Stomach smooth muscle (tissue), 2 donors: ENCODE data around the gene ZBTB20.

ENCODE experiments used
- H3K27ac ChIP-seq: one replicate; pipeline ENCODE4 v1.7.0; 2013; ENCODE audit warnings: mild to moderate bottlenecking, low read length, inconsistent platforms
- H3K27me3 ChIP-seq, 2 donors: one replicate each; pipeline ENCODE4 v1.7.0; 2013; ENCODE audit warnings: low read length in 2 of 2; ENCODE audit not compliant: insufficient read depth in 2 of 2, control insufficient read depth in 1 of 2
- H3K36me3 ChIP-seq, 2 donors: one replicate each; pipeline ENCODE4 v1.7.0; 2013; ENCODE audit warnings: low read length in 2 of 2; ENCODE audit not compliant: control insufficient read depth in 2 of 2, insufficient read depth in 2 of 2
- H3K4me1 ChIP-seq: one replicate; pipeline ENCODE4 v1.7.0; 2013; ENCODE audit warnings: low read length; ENCODE audit not compliant: control insufficient read depth, insufficient read depth
- H3K4me3 ChIP-seq, 2 donors: one replicate each; pipeline ENCODE4 v1.7.0; 2013; ENCODE audit warnings: low read length in 2 of 2
- H3K9ac ChIP-seq, 2 donors: one replicate each; pipeline ENCODE4 v1.7.0; 2013; ENCODE audit warnings: low read length in 2 of 2, mild to moderate bottlenecking in 1 of 2
- H3K9me3 ChIP-seq, 2 donors: one replicate each; pipeline ENCODE4 v1.7.0; 2013; ENCODE audit warnings: low read length in 2 of 2; ENCODE audit not compliant: control insufficient read depth in 2 of 2
- donor health status: healthy.
- donor health status: Pancreatic carcinoma.

ZBTB20 gene

GRCh38 chr3:114376516-114377185 is 770.4 kb downstream of the ZBTB20 start:
- Histone ChIP-seq H3K4me1 (peaks cover 10% of the 10 kb centered on the region), H3K9me3 (no peaks in the 10 kb centered on the region), H3K27ac (no peak overlapping the region), H3K36me3 (peaks cover 2 to 3% of the 10 kb centered on the region in 2 donors), H3K27me3 (no peaks in the 10 kb centered on the region), H3K4me3 (no peak overlapping the region), H3K9ac (no peak overlapping the region)

DNA sequence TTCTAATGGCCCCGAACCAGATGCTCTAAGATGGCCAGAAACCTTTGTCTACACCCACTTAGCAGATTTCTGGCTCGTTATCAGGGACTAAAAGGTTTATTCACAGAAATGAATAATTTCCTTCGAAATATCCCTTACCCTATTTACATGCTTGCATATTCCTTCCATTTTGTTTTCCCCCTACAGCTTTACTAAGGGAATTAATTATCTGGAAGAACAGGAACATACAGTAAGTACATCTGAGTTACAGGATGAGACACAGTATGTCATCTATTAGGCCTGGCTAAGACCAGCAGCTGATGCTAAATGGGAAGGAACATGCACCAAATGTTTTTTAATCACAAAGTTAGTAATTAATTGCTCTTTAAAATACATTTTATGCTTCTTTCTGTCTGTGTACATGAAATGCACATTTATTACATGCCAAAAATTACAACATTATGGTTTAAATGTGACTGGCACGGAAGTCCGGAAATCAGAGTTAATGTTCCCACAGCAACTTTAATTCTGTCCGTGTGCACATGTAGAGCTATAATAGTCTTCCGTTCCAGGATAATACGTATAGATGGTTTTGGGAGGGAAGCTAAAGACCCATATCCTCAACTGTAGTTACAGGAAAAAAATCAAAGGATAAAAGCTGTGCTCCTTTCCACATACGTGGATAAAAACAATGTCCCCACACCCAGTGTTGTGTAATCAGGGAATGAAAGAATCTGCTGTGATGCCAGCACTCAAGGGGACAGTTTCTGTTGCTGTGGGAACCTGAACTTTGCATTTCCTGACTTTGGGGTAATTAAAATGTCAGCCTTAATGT is 771.3 kb downstream of the ZBTB20 start:
- Histone ChIP-seq H3K9ac (no peak overlapping the region), H3K36me3 (peaks cover 2 to 3% of the 10 kb centered on the region in 2 donors), H3K27ac (no peak overlapping the region), H3K4me1 (peaks cover 10% of the 10 kb centered on the region), H3K9me3 (no peaks in the 10 kb centered on the region), H3K27me3 (no peaks in the 10 kb centered on the region), H3K4me3 (no peak overlapping the region)

- no peaks in the 10 kb centered on the region for H3K4me1 ChIP-seq
- no peak overlapping the region for H3K4me3 ChIP-seq
- H3K36me3 ChIP-seq = peaks cover 0 to 2% of the 10 kb centered on the region in 2 donors
- no peak overlapping the region for H3K27ac ChIP-seq
- H3K9me3 ChIP-seq = no peaks in the 10 kb centered on the region
- no peak overlapping the region for H3K9ac ChIP-seq
- no peaks in the 10 kb centered on the region for H3K27me3 ChIP-seq
Observed at GRCh38 chr3:114374433-114374990, 772.6 kb downstream of the ZBTB20 start.

- H3K27ac ChIP-seq = no peak overlapping the region
- no peak overlapping the region for H3K9ac ChIP-seq
- no peaks in the 10 kb centered on the region for H3K9me3 ChIP-seq
- no peaks in the 10 kb centered on the region for H3K36me3 ChIP-seq
- no peak overlapping the region for H3K4me3 ChIP-seq
- H3K27me3 ChIP-seq = no peaks in the 10 kb centered on the region
- H3K4me1 ChIP-seq = no peaks in the 10 kb centered on the region
Observed at GRCh38 chr3:114370537-114371174, 776.4 kb downstream of the ZBTB20 start.

DNA sequence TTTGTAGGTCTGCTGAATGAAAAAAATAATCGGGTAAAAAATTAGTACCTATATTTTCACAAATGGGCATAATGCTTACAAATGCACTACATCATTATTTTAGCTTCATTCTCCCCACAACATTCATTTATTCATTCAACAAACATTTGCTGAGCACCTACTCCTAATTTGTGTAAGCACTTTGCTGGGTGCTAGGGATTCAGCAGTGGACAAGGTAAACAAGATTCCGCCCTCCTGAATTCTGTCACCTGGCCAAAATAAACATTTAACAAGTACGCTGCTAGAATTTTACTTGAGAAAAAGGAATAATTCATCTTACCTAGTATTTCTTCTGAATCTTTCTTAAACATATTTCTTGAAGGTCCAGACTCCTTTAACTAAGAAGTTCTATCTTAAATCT is 781.2 kb downstream of the ZBTB20 start:
- H3K9me3 ChIP-seq = no peaks in the 10 kb centered on the region
- H3K27me3 ChIP-seq = no peaks in the 10 kb centered on the region
- no peak overlapping the region for H3K9ac ChIP-seq
- peaks cover 6% of the 10 kb centered on the region for H3K4me1 ChIP-seq
- no peak overlapping the region for H3K4me3 ChIP-seq
- H3K27ac ChIP-seq = no peak overlapping the region
- no peaks in the 10 kb centered on the region for H3K36me3 ChIP-seq

GRCh38 chr3:114364806-114365654 is 782.1 kb downstream of the ZBTB20 start:
- Histone ChIP-seq H3K4me3 (no peak overlapping the region), H3K27me3 (no peaks in the 10 kb centered on the region), H3K4me1 (peaks cover 6% of the 10 kb centered on the region), H3K9ac (no peak overlapping the region), H3K36me3 (no peaks in the 10 kb centered on the region), H3K27ac (no peak overlapping the region), H3K9me3 (no peaks in the 10 kb centered on the region)

DNA sequence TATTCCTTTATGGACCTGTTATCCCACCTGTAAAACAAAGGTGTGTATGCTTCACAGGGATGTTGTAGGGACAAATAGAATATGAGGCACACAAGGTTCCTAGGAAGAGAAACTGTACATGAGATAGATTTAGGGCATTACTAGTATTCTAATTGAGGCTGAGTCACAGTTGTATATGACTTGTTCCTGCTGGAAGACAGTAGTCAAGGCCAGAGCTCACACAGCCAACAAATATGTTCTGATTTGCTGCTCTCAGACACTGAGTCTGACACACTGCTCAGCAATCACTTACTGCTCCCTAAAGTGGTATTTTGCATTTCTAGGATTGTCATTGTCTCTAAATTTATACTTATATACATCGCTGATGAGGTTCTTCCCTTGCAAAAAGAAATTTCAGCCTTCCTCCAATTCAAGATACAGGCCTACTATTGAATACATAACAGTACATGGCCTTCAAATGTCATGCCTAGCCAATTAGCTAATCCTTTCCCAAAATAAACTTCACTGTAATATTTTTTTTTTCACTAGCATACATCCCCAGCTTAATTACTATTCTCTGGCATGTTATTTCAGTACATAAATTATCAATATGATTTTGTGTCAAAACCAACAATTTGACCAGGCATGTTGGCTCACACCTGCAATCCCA is 783.4 kb downstream of the ZBTB20 start:
- no peak overlapping the region for H3K9ac ChIP-seq

GRCh38 chr3:114362815-114363214 is 784.3 kb downstream of the ZBTB20 start:
- Histone ChIP-seq H3K27ac (no peak overlapping the region), H3K9ac (no peak overlapping the region), H3K4me1 (peaks cover 6% of the 10 kb centered on the region), H3K9me3 (no peaks in the 10 kb centered on the region), H3K36me3 (no peaks in the 10 kb centered on the region), H3K27me3 (no peaks in the 10 kb centered on the region), H3K4me3 (no peak overlapping the region)

More for the DNA sequence above, 783.4 kb downstream of the ZBTB20 start:
- Histone ChIP-seq H3K4me1 (peaks cover 6% of the 10 kb centered on the region), H3K4me3 (no peak overlapping the region), H3K27me3 (no peaks in the 10 kb centered on the region), H3K9me3 (no peaks in the 10 kb centered on the region), H3K27ac (no peak overlapping the region), H3K36me3 (no peaks in the 10 kb centered on the region)

DNA sequence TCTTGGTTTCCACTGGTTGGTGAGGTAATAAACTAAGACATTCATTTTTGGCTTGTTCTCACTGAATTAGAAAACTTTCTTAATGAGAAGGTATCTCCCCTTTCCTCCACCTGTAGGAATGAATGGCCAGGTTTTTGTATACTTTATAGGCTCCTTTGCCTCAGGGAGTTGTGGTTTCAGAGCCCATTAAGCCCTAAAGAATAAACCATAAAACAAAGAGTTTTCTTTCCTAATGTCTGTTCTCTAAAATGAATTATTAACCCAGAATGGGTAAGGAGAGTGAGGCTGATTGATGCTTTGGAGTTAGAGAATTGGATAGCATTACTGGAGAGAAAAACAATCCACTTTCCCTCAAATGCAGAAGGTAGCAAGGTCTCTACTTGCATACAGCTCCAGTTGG is 785.7 kb downstream of the ZBTB20 start:
- H3K27me3 ChIP-seq = no peaks in the 10 kb centered on the region
- H3K9ac ChIP-seq = no peak overlapping the region
- no peak overlapping the region for H3K4me3 ChIP-seq
- no peaks in the 10 kb centered on the region for H3K36me3 ChIP-seq
- peaks cover 6% of the 10 kb centered on the region for H3K4me1 ChIP-seq
- no peaks in the 10 kb centered on the region for H3K9me3 ChIP-seq
- H3K27ac ChIP-seq = no peak overlapping the region

DNA sequence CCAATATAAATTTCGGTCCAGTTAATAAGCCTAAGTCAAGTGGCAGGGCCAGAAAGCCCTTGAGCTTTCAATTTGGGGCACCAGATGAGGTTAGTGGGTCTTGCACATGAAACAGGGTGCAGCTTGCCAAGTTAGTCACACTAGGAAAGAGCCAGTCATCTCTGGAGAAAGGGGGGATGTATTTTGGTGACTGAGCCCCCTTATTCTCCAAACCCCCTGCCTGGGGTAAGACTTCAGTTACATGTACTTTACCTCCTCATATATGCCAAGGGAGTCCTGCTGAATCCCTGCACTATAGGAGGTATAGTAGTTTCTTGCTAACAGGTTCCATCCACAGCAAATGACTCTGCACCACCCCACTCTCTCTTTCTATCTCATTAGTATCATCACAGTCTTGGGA is 790.6 kb downstream of the ZBTB20 start:
- no peak overlapping the region for H3K27ac ChIP-seq
- H3K9me3 ChIP-seq = no peaks in the 10 kb centered on the region
- H3K4me1 ChIP-seq = no peaks in the 10 kb centered on the region
- H3K9ac ChIP-seq = no peak overlapping the region
- H3K36me3 ChIP-seq = peaks cover 3 to 4% of the 10 kb centered on the region in 2 donors
- no peaks in the 10 kb centered on the region for H3K27me3 ChIP-seq
- no peak overlapping the region for H3K4me3 ChIP-seq
